Measurements from ENCODE around the gene UPF3A.
A peak's percentile ranks its signal among the peaks of the same experiment; 100 is the strongest.
"Not testable (repeated sequence)": the region's sequence is repeated elsewhere in the genome, so short reads cannot be mapped to it uniquely, and the experiment has no call there.

The UPF3A gene

DNA sequence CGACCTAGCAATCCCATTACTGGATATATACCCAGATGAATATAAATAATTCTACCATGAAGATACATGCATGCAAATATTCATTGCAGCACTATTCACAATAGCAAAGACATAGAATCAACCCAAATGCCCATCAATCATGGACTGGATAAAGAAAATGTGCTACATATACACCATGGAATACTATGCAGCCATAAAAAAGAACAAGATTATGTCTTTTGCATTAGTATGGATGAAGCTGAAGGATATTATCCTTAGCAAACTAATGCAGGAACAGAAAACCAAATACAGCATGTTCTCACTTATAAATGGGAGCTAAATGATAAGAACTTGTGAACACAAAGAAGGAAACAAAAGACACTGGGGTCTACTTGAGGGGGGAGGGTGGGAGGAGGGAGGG is 55.1 kb downstream of the UPF3A start:
- not testable (repeated sequence) for DNase-seq (ENCODE audit: low spot score)

DNA sequence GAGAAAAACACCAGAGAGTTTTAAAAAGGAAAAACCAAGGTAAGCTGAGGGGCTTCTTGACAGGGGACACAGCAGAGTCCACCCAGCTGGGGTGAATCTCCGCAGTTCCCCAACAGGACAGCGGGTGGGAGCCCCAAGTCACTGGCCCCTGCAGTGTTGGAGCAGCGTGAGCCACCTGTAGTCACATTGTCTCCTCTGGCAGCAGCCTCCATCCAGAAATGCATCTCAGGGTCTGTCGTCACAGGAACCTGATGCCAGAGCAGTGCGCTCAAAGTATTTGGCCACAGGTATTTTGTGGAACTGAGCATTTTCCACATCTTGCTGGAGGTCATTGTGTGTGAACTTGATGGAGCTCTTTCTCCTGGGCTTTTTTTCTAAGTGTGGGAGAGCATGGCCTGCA is 57.6 kb downstream of the UPF3A start:
- DNase-seq (ENCODE audit: low spot score), result no peak

DNA sequence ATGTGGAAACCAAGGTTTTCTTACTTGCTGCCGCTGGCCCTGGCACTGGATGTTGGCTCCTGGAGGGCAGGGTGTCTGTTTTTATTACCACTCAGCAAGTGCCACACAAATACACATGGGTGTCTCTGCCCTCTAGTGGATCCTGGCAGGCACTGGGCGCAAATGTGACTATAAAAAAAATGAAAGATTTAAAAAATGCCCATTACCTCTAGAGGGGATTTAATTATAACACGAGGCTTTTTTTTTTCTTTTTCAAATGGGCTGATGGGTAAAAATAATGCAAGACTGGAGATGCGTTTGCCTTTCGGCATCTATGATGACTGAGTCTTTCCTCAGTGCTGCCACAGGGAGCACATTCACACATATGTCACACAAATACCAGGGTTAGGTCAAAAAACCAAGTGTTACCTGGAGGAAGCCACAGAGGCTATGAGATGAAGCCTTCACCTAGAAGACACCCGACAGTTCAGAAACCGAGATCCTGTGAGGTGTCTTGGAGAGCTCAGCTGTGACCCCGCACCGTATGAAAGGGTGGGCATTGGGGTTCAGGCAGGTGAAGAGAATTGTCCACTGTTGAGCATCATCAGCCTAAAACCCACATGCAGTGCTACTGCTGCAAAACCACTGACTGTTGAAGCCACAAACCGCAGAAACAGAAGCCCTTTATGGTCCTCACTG is 58.6 kb downstream of the UPF3A start:
- DNase-seq (ENCODE audit: low spot score), result peak; percentile 70

DNA sequence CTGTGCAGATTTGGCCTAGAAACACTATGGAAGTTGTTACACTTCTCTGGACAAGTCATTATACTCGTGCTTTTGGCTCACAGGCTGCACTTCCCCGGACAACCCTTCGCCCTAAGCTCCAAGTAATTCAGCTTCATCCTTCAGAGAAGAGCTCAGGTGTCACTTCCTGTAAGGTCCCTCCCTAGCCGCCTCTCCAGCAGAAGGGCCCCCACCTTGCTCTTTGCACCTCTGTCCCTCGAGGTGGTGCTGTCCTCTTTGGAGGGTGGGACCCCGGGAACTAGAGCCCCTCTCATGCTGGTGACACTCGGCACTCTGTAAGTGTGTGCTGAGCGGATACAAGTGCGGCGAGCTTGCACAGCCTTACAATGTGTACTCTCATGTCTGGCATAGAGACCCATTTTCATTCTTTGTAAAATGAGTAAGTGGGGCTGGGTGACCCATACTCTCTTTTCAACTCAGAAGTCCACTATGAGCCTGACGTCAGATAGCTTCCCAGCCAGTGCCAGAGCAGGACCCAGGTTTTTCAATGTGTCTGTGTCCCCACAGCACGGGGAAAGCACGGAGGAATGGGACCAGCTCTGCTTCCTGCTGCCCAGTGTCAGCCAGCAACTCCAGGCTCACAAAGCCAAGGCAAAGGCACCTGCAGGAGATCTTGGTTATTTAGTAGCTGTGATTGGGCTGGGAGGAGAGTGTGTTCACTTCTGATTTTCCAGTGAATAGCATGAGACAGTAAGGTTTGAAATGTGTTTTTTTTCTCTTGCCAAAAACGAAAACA is 59.8 kb downstream of the UPF3A start:
- no peak for DNase-seq (ENCODE audit: low spot score)

DNA sequence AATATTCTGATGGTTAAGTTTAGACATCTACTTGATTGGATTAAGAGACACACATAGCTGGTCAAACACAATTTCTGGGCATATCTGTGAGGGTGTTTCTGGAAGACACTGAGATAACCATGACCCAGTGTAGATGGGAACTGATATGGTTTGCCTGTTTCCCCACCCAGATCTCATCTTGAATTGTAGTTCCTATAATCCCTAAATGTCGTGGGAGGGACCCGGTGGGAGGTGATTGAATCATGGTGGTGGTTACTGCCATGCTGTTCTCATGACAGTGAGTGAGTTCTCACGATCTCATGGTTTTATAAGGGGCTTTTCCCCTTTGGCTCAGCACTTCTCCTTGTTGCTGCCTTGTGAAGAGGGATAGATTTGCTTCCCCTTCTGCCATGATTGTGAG is 65.9 kb downstream of the UPF3A start:
- DNase-seq (ENCODE audit: low spot score), result not testable (repeated sequence)

DNA sequence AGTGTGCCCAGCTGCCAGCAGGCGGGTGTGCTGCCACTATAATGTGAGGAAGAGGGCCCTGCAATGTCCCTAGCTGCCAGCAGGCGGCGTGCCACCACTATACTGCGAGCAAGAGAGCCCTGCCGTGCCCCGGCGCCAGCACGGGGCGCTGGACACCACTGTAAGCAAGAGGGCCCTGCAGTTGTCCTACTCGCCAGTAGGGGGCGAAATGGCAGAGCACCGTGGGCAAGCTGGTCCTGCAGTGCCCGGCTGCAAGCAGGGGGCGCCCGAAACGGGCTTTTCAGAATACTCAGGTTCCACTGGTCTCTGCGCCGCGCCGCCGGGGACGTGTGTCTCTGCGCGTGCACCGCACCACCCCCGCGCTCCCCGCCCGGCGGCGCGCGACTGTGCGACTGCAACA is 71.4 kb downstream of the UPF3A start:
- not testable (repeated sequence) for DNase-seq (ENCODE audit: low spot score)

DNA sequence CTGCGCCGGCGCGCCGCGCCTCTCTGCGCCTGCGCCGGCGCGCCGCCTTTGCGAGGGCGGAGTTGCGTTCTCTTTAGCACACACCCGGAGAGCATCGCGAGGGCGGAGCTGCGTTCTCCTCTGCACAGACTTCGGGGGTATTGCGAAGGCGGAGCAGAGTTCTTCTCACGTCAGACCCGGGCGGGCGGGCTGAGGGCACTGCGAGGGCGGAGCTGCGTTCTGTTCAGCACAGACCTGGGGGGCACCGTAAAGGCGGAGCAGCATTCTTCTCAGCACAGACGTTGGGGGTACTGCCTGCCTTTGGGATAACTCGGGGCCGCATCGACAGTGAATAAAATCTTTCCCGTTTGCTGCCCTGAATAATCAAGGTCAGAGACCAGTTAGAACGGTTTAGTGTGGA is 72.0 kb downstream of the UPF3A start:
- DNase-seq (ENCODE audit: low spot score), result not testable (repeated sequence)

All from SW480 (cell line).